ENCODE measurements around the gene LILRB4. TPM values are rescaled to one million over a fixed set of nuclear protein-coding genes. Genes with fewer than 3 reads are reported as not detected.

The LILRB4 gene
- total and polyA plus RNA-seq, 2 experiments from 2014 or later = not detected

DNA sequence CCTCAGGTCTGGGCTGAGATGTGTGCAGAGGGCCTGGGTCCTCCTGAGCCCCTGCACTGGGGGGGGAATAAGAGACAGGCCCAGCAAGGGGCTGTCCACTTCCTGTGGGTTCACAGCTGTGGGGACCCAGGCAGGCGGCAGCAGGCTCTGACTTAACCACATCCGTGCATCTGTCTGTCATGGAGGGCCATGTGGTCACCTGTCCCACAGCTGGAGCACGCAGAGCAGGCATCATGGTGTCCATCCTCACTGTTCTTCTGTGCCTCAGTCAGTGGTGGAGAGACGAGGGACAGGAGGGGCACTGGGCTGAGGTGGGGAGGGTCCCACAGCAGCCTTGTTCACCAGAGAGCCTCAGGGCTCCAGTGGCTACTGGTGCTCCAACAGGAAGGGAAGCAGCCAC lies 45.2 kb downstream of the LILRB4 start:
- H3K27ac ChIP-seq (ENCODE audit: low read depth) = no peak overlapping the region
- ATAC-seq (no peak), DNase-seq (ENCODE audit: low spot score) (no peak)
- H3K4me3 ChIP-seq = no peak overlapping the region
- TF ChIP-seq ZNF114 (CRISPR knock-in tag; IDR thresholded peaks at IDR 0.05) (no peak), ZNF462 (CRISPR knock-in tag; IDR thresholded peaks at IDR 0.05) (no peak), CTCF (conservative IDR thresholded peaks at IDR 0.05; ENCODE audit: low read depth in 2 of 2) (no peak), ZNF331 (CRISPR knock-in tag; IDR thresholded peaks at IDR 0.05; ENCODE audit: low read depth) (no peak), NANOG (IDR thresholded peaks at IDR 0.05; ENCODE audit: borderline replicate concordance) (no peak), JUNB (IDR thresholded peaks at IDR 0.05; ENCODE audit: unreplicated experiment) (no peak), EZH2 (IDR thresholded peaks at IDR 0.05; ENCODE audit: low read depth, unreplicated experiment) (no peak)
- Mint-ChIP-seq H3K4me3 (no peak overlapping the region), H3K27me3 (ENCODE audit: insufficient read depth, low read depth, poor library complexity) (peaks cover 4% of the 10 kb centered on the region), H3K9me3 (peaks cover 84% of the 10 kb centered on the region), H3K4me1 (no peaks in the 10 kb centered on the region), H3K36me3 (ENCODE audit: low read depth) (peaks cover 31% of the 10 kb centered on the region; the same call in 2 of the 3 replicates), H3K27ac (no peak overlapping the region)
- H3K27me3 ChIP-seq (ENCODE audit: insufficient read depth) = no peaks in the 10 kb centered on the region
- H2AFZ ChIP-seq = no peak overlapping the region
- no peaks in the 10 kb centered on the region for H4K20me1 ChIP-seq (replicated peaks; ENCODE audit: insufficient read depth)
- no peak overlapping the region for H3K4me2 ChIP-seq
- no peaks in the 10 kb centered on the region for H3K79me2 ChIP-seq (replicated peaks; ENCODE audit: insufficient read depth)
- H3K36me3 ChIP-seq (ENCODE audit: insufficient read depth) = peaks cover 3% of the 10 kb centered on the region; the same call in 1 of the 2 replicates
- H3K9me2 ChIP-seq (ENCODE audit: insufficient read depth) = no peaks in the 10 kb centered on the region
- no peaks in the 10 kb centered on the region for H3K4me1 ChIP-seq (ENCODE audit: insufficient read depth)
- H3F3A ChIP-seq (replicated peaks; ENCODE audit: low read depth) = no peaks in the 10 kb centered on the region
